Measurements from ENCODE around the gene MRM2. TPM values are rescaled to one million over a fixed set of nuclear protein-coding genes. Genes with fewer than 3 reads are reported as not detected.
A peak's percentile ranks its signal among the peaks of the same experiment; 100 is the strongest.

MRM2 gene
- total RNA-seq, 1 donor from 2014 or later: 25.3 TPM

DNA sequence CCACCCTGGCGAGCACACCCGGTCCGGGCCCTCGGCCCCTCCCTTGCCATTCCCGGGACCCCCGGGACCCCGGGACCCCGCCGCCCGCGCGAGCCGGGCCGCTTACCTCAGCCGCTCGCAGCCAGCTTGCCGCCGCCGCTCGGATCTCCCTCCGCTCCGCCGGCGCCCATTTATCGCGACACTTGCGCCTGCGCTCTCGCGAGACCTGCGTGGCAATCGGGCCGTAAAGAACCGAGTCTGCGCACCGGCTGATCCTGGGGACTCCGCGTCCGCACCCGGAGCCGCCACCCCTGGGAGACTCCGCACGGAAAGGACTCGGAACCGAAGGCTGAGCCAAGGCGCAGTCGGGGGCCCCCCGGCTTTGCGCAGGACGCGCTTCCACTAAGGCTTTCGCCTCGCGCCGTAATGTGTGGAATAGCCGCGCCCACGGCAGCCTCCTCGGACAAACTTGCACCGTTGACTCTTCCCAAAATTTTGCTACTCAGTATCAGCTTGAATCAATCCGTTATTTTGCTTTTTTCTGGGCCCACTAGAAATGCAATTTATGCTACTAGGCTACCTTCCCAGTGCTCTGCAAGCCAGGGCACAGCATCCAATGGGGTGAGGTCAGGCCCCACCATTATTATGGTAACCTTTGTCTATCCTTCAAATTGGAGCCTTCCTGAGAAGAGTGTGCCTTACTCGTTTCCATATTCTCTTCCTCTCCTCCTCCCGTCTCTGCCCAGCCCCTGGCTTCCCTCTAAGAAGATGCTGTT, 9.1 kb downstream of the MRM2 start, which contains the start of gene MAD1L1:
MAD1L1 (minus strand) TSS at position 180 of the 755 bp plus-strand sequence. CDS start 2,812 bp downstream, outside the sequence.
- Mint-ChIP-seq H3K36me3 (peaks cover 16% of the 10 kb centered on the region), H3K4me3 (peak within 1 kb of the TSS; percentile 89), H3K27me3 (ENCODE audit: low read depth) (no peaks in the 10 kb centered on the region), H3K4me1 (peaks cover 14% of the 10 kb centered on the region), H3K9me3 (no peaks in the 10 kb centered on the region), H3K27ac (peak within 1 kb of the TSS; percentile 87)
- DNase-seq (ENCODE audit: low spot score in 2 of 2, unreplicated experiment in 2 of 2): peak; percentile 89 to 96
- TF ChIP-seq, protein P1, sequence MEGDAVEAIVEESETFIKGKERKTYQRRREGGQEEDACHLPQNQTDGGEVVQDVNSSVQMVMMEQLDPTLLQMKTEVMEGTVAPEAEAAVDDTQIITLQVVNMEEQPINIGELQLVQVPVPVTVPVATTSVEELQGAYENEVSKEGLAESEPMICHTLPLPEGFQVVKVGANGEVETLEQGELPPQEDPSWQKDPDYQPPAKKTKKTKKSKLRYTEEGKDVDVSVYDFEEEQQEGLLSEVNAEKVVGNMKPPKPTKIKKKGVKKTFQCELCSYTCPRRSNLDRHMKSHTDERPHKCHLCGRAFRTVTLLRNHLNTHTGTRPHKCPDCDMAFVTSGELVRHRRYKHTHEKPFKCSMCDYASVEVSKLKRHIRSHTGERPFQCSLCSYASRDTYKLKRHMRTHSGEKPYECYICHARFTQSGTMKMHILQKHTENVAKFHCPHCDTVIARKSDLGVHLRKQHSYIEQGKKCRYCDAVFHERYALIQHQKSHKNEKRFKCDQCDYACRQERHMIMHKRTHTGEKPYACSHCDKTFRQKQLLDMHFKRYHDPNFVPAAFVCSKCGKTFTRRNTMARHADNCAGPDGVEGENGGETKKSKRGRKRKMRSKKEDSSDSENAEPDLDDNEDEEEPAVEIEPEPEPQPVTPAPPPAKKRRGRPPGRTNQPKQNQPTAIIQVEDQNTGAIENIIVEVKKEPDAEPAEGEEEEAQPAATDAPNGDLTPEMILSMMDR (IDR thresholded peaks at IDR 0.05; ENCODE audit: unreplicated experiment): no peak

DNA sequence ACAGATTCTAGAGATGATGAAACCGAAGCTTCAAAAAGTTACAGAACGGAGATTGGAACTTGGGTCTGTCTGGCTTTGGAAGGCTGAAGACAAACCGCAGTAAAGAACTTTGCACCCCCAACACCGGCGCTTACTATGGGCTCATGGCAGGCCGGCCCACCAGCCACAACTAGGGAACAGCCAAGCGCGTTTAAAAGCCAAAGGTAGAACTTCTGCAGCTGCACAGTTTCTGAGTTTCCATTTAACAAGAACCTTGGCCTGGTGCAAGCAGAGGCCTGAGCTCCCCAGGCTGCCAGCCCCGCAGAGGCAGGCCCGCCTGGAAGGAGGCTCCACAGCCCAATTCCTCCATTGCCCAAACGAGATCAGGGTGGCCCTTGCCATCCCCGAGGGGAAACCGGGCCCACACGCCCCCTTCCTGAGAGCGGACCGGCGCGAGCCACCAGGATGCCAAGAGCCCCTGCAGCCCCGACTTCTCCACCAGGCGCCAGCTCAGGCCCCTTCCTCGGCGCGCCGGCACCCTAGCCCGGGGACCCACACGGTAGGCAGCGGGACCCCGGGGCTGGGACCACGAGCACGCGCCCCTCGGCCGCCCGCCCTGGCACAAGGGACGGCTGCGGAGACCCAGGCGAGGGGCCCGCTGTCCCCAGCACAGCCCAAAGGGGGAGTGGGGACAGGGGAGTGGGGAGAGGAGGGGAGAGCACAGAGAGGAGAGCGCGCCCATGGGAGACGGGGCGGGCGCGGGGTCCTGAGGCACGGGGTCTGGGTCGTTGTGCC, 9.8 kb downstream of the MRM2 start:
- Mint-ChIP-seq H3K36me3 (peaks cover 18% of the 10 kb centered on the region), H3K27me3 (ENCODE audit: low read depth) (no peaks in the 10 kb centered on the region), H3K9me3 (no peaks in the 10 kb centered on the region), H3K4me1 (peaks cover 14% of the 10 kb centered on the region), H3K4me3 (peak overlapping the region; percentile 89), H3K27ac (peak overlapping the region; percentile 78)
- peak in 1 of 2 experiments; percentile 71 for DNase-seq (ENCODE audit: low spot score in 2 of 2, unreplicated experiment in 2 of 2)
- TF ChIP-seq, protein P1 (IDR thresholded peaks at IDR 0.05; ENCODE audit: unreplicated experiment): no peak

DNA sequence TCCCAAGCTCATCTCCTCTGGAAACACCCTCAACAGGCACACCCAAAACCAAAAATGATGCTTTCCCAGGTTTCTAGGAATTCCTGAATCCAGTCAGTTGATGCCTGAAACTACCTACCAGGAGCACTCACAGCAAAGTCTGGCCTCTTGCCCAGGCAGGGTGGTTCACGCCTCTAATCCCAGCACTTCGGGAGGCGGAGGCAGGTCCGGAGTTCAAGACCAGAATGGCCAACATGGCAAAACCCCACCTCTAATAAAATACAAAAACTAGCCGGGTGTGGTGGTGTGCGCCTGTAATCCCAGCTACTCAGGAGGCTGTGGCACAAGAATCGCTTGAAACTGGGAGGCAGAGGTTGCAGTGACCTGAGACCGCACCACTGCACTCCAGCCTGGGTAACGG, 11.1 kb downstream of the MRM2 start:
- peaks cover 20% of the 10 kb centered on the region for H3K36me3 Mint-ChIP-seq
- TF ChIP-seq, protein P1 (IDR thresholded peaks at IDR 0.05; ENCODE audit: unreplicated experiment): no peak
- H3K27me3 Mint-ChIP-seq (ENCODE audit: low read depth): no peaks in the 10 kb centered on the region
- peaks cover 14% of the 10 kb centered on the region for H3K4me1 Mint-ChIP-seq
- no peaks in the 10 kb centered on the region for H3K9me3 Mint-ChIP-seq
- H3K27ac Mint-ChIP-seq: no peak overlapping the region
- DNase-seq (ENCODE audit: low spot score in 2 of 2, unreplicated experiment in 2 of 2): no peak
- H3K4me3 Mint-ChIP-seq: no peak overlapping the region

DNA sequence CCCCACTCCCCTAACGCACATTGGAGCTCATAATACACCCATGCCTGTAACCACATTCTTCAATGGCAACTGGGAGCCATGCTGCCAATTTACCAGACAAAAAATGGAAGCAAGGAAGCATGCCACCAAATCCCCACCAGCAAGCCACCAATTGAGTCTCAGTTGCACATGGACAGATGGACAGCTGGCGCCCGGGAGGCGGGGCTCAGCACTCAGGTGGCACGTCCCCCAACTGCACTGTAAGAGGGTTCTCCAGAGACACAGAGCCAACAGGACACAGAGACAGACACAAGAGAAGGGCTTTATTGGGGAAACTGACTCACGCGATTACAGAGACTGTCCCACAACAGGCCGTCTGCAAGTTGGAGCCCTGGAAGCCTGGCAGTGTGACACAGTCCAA, 11.8 kb downstream of the MRM2 start:
- Mint-ChIP-seq H3K27me3 (ENCODE audit: low read depth) (no peaks in the 10 kb centered on the region), H3K4me1 (peaks cover 14% of the 10 kb centered on the region), H3K4me3 (no peak overlapping the region), H3K27ac (no peak overlapping the region), H3K9me3 (no peaks in the 10 kb centered on the region), H3K36me3 (peaks cover 24% of the 10 kb centered on the region)
- no peak for DNase-seq (ENCODE audit: low spot score in 2 of 2, unreplicated experiment in 2 of 2)
- TF ChIP-seq, protein P1 (IDR thresholded peaks at IDR 0.05; ENCODE audit: unreplicated experiment): no peak

DNA sequence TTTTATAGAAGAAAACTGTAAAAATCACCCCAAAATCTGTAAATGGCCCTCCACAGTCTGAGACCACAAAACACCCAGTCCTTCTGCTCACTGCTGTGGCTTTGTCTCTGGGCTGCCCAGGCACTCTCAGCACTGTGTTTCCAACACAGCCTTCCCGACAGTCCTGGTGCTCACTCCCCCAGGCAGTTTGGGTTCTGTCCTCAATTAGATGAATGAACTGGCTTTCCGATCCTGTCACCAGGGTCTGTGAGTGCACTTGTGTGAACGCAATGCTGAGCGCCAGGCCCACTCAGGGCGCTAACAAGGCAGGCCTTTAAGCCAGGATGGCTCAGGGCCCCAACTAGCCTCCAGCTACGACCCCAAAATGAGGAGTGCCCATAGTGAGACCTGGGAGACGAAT, 12.5 kb downstream of the MRM2 start:
- TF ChIP-seq, protein P1 (IDR thresholded peaks at IDR 0.05; ENCODE audit: unreplicated experiment): no peak
- Mint-ChIP-seq H3K9me3 (no peaks in the 10 kb centered on the region), H3K36me3 (peaks cover 19% of the 10 kb centered on the region), H3K27me3 (ENCODE audit: low read depth) (no peaks in the 10 kb centered on the region), H3K4me1 (peaks cover 14% of the 10 kb centered on the region), H3K4me3 (no peak overlapping the region), H3K27ac (no peak overlapping the region)
- no peak for DNase-seq (ENCODE audit: low spot score in 2 of 2, unreplicated experiment in 2 of 2)
